Body of pancreas (tissue), 4 donors: ENCODE results near the gene CELF3.

Source experiments
- POLR2A ChIP-seq, 3 donors: fragments of 450-650 bp; IDR thresholded peaks; one replicate each; pipeline ENCODE4 v1.6.1; 2016; ENCODE audit warnings: antibody characterized with exemption in 3 of 3, mild to moderate bottlenecking in 2 of 3
- TF ChIP-seq, protein P1 (sequence below), 7 experiments: fragments of 450-650 bp in 4 of 7; fragments of 200-600 bp in 3 of 7; sonication (generic) in 3 of 7; IDR thresholded peaks; one replicate each; pipeline ENCODE4 v1.5.1; 2016 to 2019; ENCODE audit warnings: antibody characterized with exemption in 7 of 7

DNA sequence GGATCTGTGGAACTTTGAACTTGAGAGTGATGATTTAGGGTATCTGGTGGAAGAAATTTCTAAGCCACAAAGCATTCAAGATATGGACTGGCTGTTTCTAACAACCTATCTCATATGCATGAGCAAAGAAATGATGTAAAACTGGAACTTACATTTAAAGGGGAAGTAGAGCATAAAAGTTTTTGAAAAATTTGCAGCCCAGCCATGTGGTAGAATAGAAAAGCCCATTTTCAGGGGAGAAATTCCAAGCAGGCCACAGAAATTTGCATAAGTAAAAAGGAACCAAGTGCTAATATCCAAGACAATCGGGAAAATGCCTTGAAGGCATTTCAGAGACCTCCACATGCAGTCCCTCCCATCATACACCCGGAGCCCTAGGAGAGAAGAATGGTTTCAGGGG lies 20.4 kb upstream of the CELF3 start:
- no peak for TF ChIP-seq POLR2A (IDR thresholded peaks at IDR 0.05)
- TF ChIP-seq, protein P1, sequence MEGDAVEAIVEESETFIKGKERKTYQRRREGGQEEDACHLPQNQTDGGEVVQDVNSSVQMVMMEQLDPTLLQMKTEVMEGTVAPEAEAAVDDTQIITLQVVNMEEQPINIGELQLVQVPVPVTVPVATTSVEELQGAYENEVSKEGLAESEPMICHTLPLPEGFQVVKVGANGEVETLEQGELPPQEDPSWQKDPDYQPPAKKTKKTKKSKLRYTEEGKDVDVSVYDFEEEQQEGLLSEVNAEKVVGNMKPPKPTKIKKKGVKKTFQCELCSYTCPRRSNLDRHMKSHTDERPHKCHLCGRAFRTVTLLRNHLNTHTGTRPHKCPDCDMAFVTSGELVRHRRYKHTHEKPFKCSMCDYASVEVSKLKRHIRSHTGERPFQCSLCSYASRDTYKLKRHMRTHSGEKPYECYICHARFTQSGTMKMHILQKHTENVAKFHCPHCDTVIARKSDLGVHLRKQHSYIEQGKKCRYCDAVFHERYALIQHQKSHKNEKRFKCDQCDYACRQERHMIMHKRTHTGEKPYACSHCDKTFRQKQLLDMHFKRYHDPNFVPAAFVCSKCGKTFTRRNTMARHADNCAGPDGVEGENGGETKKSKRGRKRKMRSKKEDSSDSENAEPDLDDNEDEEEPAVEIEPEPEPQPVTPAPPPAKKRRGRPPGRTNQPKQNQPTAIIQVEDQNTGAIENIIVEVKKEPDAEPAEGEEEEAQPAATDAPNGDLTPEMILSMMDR (IDR thresholded peaks at IDR 0.05), result no peak
